ENCODE measurements around the gene DLGAP4. TPM values are rescaled to one million over a fixed set of nuclear protein-coding genes. Genes with fewer than 3 reads are reported as not detected.

Gene DLGAP4
- total and polyA plus RNA-seq, 10 of the 15 experiments (the other 5 are each of a cell fraction or from before 2014, with no cell fraction given): 0.42 to 43.3 (median 19.0) TPM

DNA sequence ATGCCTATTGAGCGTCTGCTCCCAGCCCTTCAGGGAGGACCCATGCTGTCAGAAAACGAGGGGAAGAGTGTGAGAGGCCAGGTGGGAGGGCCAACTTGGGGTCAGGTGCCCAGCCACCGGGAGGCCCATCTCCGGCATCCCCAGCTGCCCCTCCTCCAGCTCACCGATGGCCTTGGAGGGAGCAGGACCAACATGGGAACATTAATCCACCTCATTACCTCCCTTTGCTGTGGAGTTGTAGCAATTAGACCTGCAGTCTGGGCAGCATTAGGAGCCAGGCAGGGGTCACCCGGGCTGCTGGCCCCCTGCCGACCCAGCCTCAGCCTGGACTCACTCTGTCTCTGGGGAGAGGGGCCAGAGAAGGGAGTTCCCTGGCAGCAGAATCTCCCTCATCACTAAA is 25.1 kb downstream of the DLGAP4 start:
- FAIRE-seq: no peak
- WGBS (ENCODE audit: insufficient coverage, insufficient replicate concordance, low lambda C conversion rate, missing lambda C conversion rate): 37% methylated on average over 7 of the region's 7 CpGs
- CTCF ChIA-PET: no interaction called here

More for the DNA sequence above, 25.1 kb downstream of the DLGAP4 start:
- Histone ChIP-seq H4K20me1 (ENCODE audit: control insufficient read depth, insufficient read depth) (no peaks in the 10 kb centered on the region), H2AFZ (ENCODE audit: control insufficient read depth, low read depth, low read length) (no peak overlapping the region), H3K27me3 (replicated peaks in 1 of 2; ENCODE audit: control insufficient read depth in 2 of 2, insufficient read depth in 2 of 2, low read length in 1 of 2) (peaks cover 0 to 5% of the 10 kb centered on the region in 2 experiments; a peak in 2 of 4 replicates), H3K36me3 (ENCODE audit: control insufficient read depth in 2 of 2, insufficient read depth in 2 of 2, low read length in 1 of 2) (no peaks in the 10 kb centered on the region), H3K27ac (ENCODE audit: control insufficient read depth, insufficient read depth) (no peak overlapping the region), H3K4me3 (no peak overlapping the region), H3K79me2 (ENCODE audit: control insufficient read depth, insufficient read depth, low read length) (no peaks in the 10 kb centered on the region), H3K4me1 (ENCODE audit: control insufficient read depth, insufficient read depth, low read length) (no peaks in the 10 kb centered on the region), H3K9me3 (replicated peaks; ENCODE audit: control insufficient read depth, insufficient read depth, low read length) (no peaks in the 10 kb centered on the region; the same call in 1 of the 3 replicates), H3K4me2 (ENCODE audit: control insufficient read depth, insufficient read depth) (no peak overlapping the region), H3K9ac (ENCODE audit: control insufficient read depth, insufficient read depth, low read length) (no peak overlapping the region)
- ATAC-seq: no peak
- ChIA-PET POLR2A (no interaction called here), RAD21 (ENCODE audit: unreplicated experiment) (no interaction called here), SMC1A (ENCODE audit: uncharacterized antibody, unreplicated experiment) (no interaction called here)
- DNase-seq (ENCODE audit: low read depth, low spot score): no peak
- intact Hi-C loops (cut with micrococcal nuclease; ENCODE audit: unreplicated experiment): no loop called here
- BruUV-seq (replicated peaks): no TSS peak
- in situ Hi-C loops (cut with MboI): no loop called here
- TF ChIP-seq, protein P1, sequence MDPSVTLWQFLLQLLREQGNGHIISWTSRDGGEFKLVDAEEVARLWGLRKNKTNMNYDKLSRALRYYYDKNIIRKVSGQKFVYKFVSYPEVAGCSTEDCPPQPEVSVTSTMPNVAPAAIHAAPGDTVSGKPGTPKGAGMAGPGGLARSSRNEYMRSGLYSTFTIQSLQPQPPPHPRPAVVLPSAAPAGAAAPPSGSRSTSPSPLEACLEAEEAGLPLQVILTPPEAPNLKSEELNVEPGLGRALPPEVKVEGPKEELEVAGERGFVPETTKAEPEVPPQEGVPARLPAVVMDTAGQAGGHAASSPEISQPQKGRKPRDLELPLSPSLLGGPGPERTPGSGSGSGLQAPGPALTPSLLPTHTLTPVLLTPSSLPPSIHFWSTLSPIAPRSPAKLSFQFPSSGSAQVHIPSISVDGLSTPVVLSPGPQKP (IDR thresholded peaks at IDR 0.05; ENCODE audit: low read depth, low read length): no peak
- TF ChIP-seq, protein P2, sequence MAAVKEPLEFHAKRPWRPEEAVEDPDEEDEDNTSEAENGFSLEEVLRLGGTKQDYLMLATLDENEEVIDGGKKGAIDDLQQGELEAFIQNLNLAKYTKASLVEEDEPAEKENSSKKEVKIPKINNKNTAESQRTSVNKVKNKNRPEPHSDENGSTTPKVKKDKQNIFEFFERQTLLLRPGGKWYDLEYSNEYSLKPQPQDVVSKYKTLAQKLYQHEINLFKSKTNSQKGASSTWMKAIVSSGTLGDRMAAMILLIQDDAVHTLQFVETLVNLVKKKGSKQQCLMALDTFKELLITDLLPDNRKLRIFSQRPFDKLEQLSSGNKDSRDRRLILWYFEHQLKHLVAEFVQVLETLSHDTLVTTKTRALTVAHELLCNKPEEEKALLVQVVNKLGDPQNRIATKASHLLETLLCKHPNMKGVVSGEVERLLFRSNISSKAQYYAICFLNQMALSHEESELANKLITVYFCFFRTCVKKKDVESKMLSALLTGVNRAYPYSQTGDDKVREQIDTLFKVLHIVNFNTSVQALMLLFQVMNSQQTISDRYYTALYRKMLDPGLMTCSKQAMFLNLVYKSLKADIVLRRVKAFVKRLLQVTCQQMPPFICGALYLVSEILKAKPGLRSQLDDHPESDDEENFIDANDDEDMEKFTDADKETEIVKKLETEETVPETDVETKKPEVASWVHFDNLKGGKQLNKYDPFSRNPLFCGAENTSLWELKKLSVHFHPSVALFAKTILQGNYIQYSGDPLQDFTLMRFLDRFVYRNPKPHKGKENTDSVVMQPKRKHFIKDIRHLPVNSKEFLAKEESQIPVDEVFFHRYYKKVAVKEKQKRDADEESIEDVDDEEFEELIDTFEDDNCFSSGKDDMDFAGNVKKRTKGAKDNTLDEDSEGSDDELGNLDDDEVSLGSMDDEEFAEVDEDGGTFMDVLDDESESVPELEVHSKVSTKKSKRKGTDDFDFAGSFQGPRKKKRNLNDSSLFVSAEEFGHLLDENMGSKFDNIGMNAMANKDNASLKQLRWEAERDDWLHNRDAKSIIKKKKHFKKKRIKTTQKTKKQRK (IDR thresholded peaks at IDR 0.05; ENCODE audit: low read depth, low read length): no peak
- TF ChIP-seq MTA2 (IDR thresholded peaks at IDR 0.05; ENCODE audit: low read depth): no peak
- TF ChIP-seq CHD4 (IDR thresholded peaks at IDR 0.05): no peak
- no peak for TF ChIP-seq PAX5 (IDR thresholded peaks at IDR 0.05; ENCODE audit: borderline replicate concordance, low read depth, low read length)

All from GM12878 (cell line).